ENCODE results near the gene AHCY. TPM values are rescaled to one million over a fixed set of nuclear protein-coding genes. Genes with fewer than 3 reads are reported as not detected.

Gene AHCY
- total and polyA plus RNA-seq, 2 of the 4 experiments (the other 2 are of a cell fraction) = 138 to 210 TPM

DNA sequence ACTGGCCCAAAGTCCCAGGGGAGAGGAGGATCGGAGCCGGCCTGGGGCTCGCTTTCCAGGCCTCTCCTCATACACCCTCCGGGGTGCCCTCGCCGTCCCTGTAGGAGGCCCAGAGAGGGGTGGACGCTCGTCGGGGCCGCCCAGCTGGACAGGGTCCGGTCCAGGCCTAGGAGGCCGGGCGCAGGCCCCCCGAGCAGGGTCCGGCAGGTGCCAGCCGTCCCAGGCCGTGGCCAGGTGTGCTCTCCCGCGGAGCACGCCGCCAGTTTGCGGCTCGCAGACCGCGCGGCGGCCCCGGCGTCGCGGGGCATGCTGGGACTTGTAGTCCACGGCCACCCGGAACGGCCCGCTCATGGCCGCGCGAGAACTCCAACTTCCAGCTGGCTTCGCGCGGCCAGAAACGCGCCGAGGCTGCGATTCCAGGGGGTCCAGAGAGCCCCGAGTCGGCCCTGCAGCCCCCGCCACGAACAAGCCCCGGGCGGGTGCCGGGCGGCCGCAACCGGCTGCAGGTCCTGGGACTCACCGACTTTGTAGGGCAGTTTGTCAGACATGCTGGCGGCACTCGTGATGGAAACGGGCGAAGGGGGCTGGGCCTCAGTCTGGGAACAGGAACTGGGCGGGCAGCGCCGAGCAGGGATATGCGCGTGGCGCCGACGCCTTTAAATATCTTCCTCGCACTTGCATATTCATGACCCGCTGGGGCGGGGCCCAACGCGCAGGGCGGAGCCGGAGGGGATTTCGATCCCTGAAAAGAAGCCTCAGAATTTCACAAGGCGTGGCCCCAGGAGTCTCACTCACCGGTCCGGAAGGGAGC, at the start of gene AHCY (continued):
- TF ChIP-seq, protein P1, sequence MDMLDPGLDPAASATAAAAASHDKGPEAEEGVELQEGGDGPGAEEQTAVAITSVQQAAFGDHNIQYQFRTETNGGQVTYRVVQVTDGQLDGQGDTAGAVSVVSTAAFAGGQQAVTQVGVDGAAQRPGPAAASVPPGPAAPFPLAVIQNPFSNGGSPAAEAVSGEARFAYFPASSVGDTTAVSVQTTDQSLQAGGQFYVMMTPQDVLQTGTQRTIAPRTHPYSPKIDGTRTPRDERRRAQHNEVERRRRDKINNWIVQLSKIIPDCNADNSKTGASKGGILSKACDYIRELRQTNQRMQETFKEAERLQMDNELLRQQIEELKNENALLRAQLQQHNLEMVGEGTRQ (IDR thresholded peaks at IDR 0.05; ENCODE audit: low read depth, low read length) = 0 out of 2 replicates have a peak, but pooled peaks have one; percentile 31
- peak; percentile 39; the same call in 1 of the 2 replicates for TF ChIP-seq CEBPB (IDR thresholded peaks at IDR 0.05; ENCODE audit: low read depth, low read length)
- TF ChIP-seq MAFK (IDR thresholded peaks at IDR 0.05; ENCODE audit: low read depth, low read length) = no peak; the same call in 1 of the 2 replicates
- no peak for TF ChIP-seq RFX5 (IDR thresholded peaks at IDR 0.05; ENCODE audit: low read depth, low read length)
- TF ChIP-seq NFE2L2 (IDR thresholded peaks at IDR 0.05; ENCODE audit: low read depth, low read length) = no peak
- TF ChIP-seq RAD21 (IDR thresholded peaks at IDR 0.05; ENCODE audit: low read length) = no peak
- no peak for TF ChIP-seq POLR2A (IDR thresholded peaks at IDR 0.05; ENCODE audit: low read depth, low read length)

Data from IMR-90 (cell line).